IMR-90 (cell line): ENCODE data around the gene INPP5D.

Source experiments
- BHLHE40 ChIP-seq: fragments of 150-350 bp; IDR thresholded peaks from 2 replicates; pipeline ENCODE4 v1.6.1; 2016; ENCODE audit warnings: mild to moderate bottlenecking, low read depth, low read length
- CEBPB ChIP-seq: IDR thresholded peaks from 2 replicates; pipeline ENCODE4 v1.6.1; 2012; ENCODE audit warnings: low read depth, low read length, improper control_type of control experiment
- MXI1 ChIP-seq: IDR thresholded peaks from 2 replicates; pipeline ENCODE4 v1.6.1; 2012; ENCODE audit warnings: low read depth, mild to moderate bottlenecking, low read length, moderate library complexity, borderline replicate concordance
- POLR2A ChIP-seq: IDR thresholded peaks from 2 replicates; pipeline ENCODE4 v1.6.1; 2012; ENCODE audit warnings: mild to moderate bottlenecking, low read depth, low read length
- TF ChIP-seq, protein P1 (sequence below): conservative IDR thresholded peaks from 2 replicates; pipeline ENCODE4 v1.5.1; 2012; ENCODE audit warnings: mild to moderate bottlenecking, low read depth, low read length, improper control_type of control experiment
- TF ChIP-seq, protein P2 (sequence below): fragments of 150-350 bp; IDR thresholded peaks from 2 replicates; pipeline ENCODE4 v1.6.1; 2016; ENCODE audit warnings: low read depth, mild to moderate bottlenecking, low read length, moderate library complexity, borderline replicate concordance
- TF ChIP-seq, protein P3 (sequence below): fragments of 150-350 bp; IDR thresholded peaks from 2 replicates; pipeline ENCODE4 v1.6.1; 2017; ENCODE audit warnings: mild to moderate bottlenecking, antibody characterized with exemption, low read length, low read depth

DNA sequence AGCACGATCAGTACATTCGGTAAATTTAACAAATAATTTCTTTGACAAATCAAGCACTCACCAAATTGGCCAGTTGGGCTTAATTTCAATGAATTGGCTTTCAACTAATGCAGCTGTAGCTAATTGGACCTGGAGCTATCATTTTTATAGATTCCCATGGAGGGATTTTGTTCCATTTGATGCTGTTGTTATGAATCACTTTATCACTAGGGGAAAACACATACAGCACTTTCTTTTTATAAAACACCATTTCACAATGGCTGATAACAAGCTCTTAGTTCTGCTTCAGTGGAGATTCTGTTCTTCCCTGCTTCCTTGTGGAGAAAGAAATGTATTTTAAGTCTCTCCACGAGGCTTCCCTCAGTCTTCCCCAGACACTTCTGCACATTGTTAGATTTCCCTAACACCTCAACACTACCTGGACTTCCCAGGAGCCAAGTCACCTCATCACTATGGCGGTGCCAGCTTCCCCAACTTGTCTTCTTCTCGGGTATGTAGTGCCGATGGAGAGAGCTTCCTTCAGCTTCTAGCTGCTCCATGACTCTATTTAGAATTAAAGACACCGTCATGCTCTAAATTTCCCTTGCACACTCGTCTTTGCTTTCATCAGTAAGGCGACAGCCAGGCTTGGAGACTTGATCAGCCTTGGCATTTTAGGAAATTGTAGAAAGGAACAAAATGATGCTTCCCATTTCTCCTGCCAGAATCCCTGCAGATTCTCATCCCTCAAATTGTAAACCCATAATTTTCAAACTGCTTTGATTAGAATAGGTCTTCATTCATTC is 72.0 kb downstream of the INPP5D start:
- TF ChIP-seq, protein P1, sequence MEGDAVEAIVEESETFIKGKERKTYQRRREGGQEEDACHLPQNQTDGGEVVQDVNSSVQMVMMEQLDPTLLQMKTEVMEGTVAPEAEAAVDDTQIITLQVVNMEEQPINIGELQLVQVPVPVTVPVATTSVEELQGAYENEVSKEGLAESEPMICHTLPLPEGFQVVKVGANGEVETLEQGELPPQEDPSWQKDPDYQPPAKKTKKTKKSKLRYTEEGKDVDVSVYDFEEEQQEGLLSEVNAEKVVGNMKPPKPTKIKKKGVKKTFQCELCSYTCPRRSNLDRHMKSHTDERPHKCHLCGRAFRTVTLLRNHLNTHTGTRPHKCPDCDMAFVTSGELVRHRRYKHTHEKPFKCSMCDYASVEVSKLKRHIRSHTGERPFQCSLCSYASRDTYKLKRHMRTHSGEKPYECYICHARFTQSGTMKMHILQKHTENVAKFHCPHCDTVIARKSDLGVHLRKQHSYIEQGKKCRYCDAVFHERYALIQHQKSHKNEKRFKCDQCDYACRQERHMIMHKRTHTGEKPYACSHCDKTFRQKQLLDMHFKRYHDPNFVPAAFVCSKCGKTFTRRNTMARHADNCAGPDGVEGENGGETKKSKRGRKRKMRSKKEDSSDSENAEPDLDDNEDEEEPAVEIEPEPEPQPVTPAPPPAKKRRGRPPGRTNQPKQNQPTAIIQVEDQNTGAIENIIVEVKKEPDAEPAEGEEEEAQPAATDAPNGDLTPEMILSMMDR = no peak
- TF ChIP-seq, protein P2, sequence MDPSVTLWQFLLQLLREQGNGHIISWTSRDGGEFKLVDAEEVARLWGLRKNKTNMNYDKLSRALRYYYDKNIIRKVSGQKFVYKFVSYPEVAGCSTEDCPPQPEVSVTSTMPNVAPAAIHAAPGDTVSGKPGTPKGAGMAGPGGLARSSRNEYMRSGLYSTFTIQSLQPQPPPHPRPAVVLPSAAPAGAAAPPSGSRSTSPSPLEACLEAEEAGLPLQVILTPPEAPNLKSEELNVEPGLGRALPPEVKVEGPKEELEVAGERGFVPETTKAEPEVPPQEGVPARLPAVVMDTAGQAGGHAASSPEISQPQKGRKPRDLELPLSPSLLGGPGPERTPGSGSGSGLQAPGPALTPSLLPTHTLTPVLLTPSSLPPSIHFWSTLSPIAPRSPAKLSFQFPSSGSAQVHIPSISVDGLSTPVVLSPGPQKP = no peak
- no peak for TF ChIP-seq CEBPB
- TF ChIP-seq, protein P3, sequence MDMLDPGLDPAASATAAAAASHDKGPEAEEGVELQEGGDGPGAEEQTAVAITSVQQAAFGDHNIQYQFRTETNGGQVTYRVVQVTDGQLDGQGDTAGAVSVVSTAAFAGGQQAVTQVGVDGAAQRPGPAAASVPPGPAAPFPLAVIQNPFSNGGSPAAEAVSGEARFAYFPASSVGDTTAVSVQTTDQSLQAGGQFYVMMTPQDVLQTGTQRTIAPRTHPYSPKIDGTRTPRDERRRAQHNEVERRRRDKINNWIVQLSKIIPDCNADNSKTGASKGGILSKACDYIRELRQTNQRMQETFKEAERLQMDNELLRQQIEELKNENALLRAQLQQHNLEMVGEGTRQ = no peak
- TF ChIP-seq POLR2A = no peak
- TF ChIP-seq MXI1 = no peak
- no peak for TF ChIP-seq BHLHE40
